HG02884 (cell line): Measurements from ENCODE around the gene FCHSD1.

Experiments
- ATAC-seq: cut with Tn5 transposase; IDR thresholded peaks from one replicate; pipeline ENCODE4 v1.9.1; 2021; ENCODE audit warnings: mild to moderate bottlenecking, moderate library complexity; ENCODE audit not compliant: unreplicated experiment

The FCHSD1 gene

GRCh38 chr5:141650851-141651727 is at the start of gene FCHSD1:
FCHSD1 (minus strand) TSS chr5:141651418; CDS start chr5:141651368, 50 bp downstream.
- ATAC-seq: peak; percentile 93

- ATAC-seq: no peak
These were observed 46.4 kb upstream of the FCHSD1 start for GRCh38 chr5:141697586-141697985.

GRCh38 chr5:141696431-141696830 is 45.2 kb upstream of the FCHSD1 start:
- no peak for ATAC-seq

GRCh38 chr5:141695627-141696215 is 44.5 kb upstream of the FCHSD1 start:
- no peak for ATAC-seq

GRCh38 chr5:141694479-141694878 is 43.3 kb upstream of the FCHSD1 start:
- no peak for ATAC-seq

- no peak for ATAC-seq
These were observed 41.9 kb upstream of the FCHSD1 start for GRCh38 chr5:141692919-141693725.

- ATAC-seq: no peak
These were observed 41.3 kb upstream of the FCHSD1 start for GRCh38 chr5:141692533-141692888.

- ATAC-seq: peak; percentile 88
These were observed 40.8 kb upstream of the FCHSD1 start for GRCh38 chr5:141691867-141692532.

GRCh38 chr5:141691286-141691866 is 40.2 kb upstream of the FCHSD1 start:
- ATAC-seq: no peak

GRCh38 chr5:141686648-141687416 is 35.6 kb upstream of the FCHSD1 start:
- ATAC-seq: no peak

GRCh38 chr5:141685591-141685990 is 34.4 kb upstream of the FCHSD1 start:
- no peak for ATAC-seq

GRCh38 chr5:141683596-141684141 is 32.5 kb upstream of the FCHSD1 start:
- ATAC-seq: no peak

GRCh38 chr5:141681695-141682641 is 30.8 kb upstream of the FCHSD1 start, which contains the start of gene ARAP3:
ARAP3 (minus strand) TSS chr5:141682230; CDS start chr5:141680486, 1,744 bp downstream.
- ATAC-seq: no peak

- no peak for ATAC-seq
These were observed 30.1 kb upstream of the FCHSD1 start for GRCh38 chr5:141681295-141681694.

GRCh38 chr5:141680751-141681201 is 29.6 kb upstream of the FCHSD1 start:
- no peak for ATAC-seq

- no peak for ATAC-seq
These were observed 29.0 kb upstream of the FCHSD1 start for GRCh38 chr5:141680178-141680577.

- no peak for ATAC-seq
These were observed 26.2 kb upstream of the FCHSD1 start for GRCh38 chr5:141677415-141677814.

- no peak for ATAC-seq
These were observed 24.5 kb upstream of the FCHSD1 start for GRCh38 chr5:141675672-141676071.
